Sigmoid colon (tissue), 3 donors: ENCODE measurements around the gene CHCHD5.

Experiments used
- POLR2A ChIP-seq, 2 donors: fragments of 450-650 bp; IDR thresholded peaks; one replicate each; pipeline ENCODE4 v1.6.1; 2016; ENCODE audit warnings: antibody characterized with exemption in 2 of 2, mild to moderate bottlenecking in 2 of 2, moderate library complexity in 2 of 2
- TF ChIP-seq, protein P1 (sequence below), 4 experiments: fragments of 450-650 bp in 3 of 4; fragments of 200-600 bp in 1 of 4; IDR thresholded peaks; one replicate each; pipeline ENCODE4 v1.5.1; 2016 to 2019; ENCODE audit warnings: antibody characterized with exemption in 4 of 4, mild to moderate bottlenecking in 3 of 4, moderate library complexity in 2 of 4

- TF ChIP-seq, protein P1, sequence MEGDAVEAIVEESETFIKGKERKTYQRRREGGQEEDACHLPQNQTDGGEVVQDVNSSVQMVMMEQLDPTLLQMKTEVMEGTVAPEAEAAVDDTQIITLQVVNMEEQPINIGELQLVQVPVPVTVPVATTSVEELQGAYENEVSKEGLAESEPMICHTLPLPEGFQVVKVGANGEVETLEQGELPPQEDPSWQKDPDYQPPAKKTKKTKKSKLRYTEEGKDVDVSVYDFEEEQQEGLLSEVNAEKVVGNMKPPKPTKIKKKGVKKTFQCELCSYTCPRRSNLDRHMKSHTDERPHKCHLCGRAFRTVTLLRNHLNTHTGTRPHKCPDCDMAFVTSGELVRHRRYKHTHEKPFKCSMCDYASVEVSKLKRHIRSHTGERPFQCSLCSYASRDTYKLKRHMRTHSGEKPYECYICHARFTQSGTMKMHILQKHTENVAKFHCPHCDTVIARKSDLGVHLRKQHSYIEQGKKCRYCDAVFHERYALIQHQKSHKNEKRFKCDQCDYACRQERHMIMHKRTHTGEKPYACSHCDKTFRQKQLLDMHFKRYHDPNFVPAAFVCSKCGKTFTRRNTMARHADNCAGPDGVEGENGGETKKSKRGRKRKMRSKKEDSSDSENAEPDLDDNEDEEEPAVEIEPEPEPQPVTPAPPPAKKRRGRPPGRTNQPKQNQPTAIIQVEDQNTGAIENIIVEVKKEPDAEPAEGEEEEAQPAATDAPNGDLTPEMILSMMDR (IDR thresholded peaks at IDR 0.05) = no peak
- no peak for TF ChIP-seq POLR2A (IDR thresholded peaks at IDR 0.05)
Measured at GRCh38 chr2:112584891-112585250, 462 bp downstream of the CHCHD5 start.
